Measurements from ENCODE around the gene PRR5L.

PRR5L gene

GRCh38 chr11:36289226-36289852 is 6.7 kb upstream of the PRR5L start, which contains the start of gene COMMD9:
TSS of gene COMMD9 (minus strand) at chr11:36289424. CDS start at chr11:36289412, 12 bp downstream.
- in situ Hi-C loops (cut with HindIII; ENCODE audit: low sequenced_read_pairs), result no loop called here

GRCh38 chr11:36292311-36292722 is 3.8 kb upstream of the PRR5L start:
- no peak for DNase-seq (ENCODE audit: low read depth)
- in situ Hi-C loops (cut with HindIII; ENCODE audit: low sequenced_read_pairs), result no loop called here

More at GRCh38 chr11:36289226-36289852, 6.7 kb upstream of the PRR5L start, which contains the start of gene COMMD9:
- TF ChIP-seq CTCF (IDR thresholded peaks at IDR 0.05; ENCODE audit: low read depth, low read length, missing control alignments), result no peak
- DNase-seq (ENCODE audit: low read depth), result peak; percentile 82
- peak within 1 kb of the TSS; percentile 67 for H3K4me3 ChIP-seq (ENCODE audit: low read depth, low read length)

GRCh38 chr11:36296884-36297543 is 926 bp downstream of the PRR5L start:
- DNase-seq (ENCODE audit: low read depth), result no peak
- H3K4me3 ChIP-seq (ENCODE audit: low read depth, low read length), result no peak overlapping the region
- in situ Hi-C loops (cut with HindIII; ENCODE audit: low sequenced_read_pairs), result loop anchor here (5.0 kb wide), 1 partner anchor 175 kb away; no protein-coding TSS in a partner anchor
- no peak for TF ChIP-seq CTCF (IDR thresholded peaks at IDR 0.05; ENCODE audit: low read depth, low read length, missing control alignments)

More at GRCh38 chr11:36292311-36292722, 3.8 kb upstream of the PRR5L start:
- no peak overlapping the region for H3K4me3 ChIP-seq (ENCODE audit: low read depth, low read length)
- peak; percentile 19 for TF ChIP-seq CTCF (IDR thresholded peaks at IDR 0.05; ENCODE audit: low read depth, low read length, missing control alignments)

GRCh38 chr11:36300650-36301049 is 4.6 kb downstream of the PRR5L start:
- no peak for DNase-seq (ENCODE audit: low read depth)
- no peak for TF ChIP-seq CTCF (IDR thresholded peaks at IDR 0.05; ENCODE audit: low read depth, low read length, missing control alignments)
- in situ Hi-C loops (cut with HindIII; ENCODE audit: low sequenced_read_pairs), result no loop called here
- H3K4me3 ChIP-seq (ENCODE audit: low read depth, low read length), result no peak overlapping the region

GRCh38 chr11:36304351-36304750 is 8.3 kb downstream of the PRR5L start:
- in situ Hi-C loops (cut with HindIII; ENCODE audit: low sequenced_read_pairs), result no loop called here
- TF ChIP-seq CTCF (IDR thresholded peaks at IDR 0.05; ENCODE audit: low read depth, low read length, missing control alignments), result no peak
- no peak for DNase-seq (ENCODE audit: low read depth)
- H3K4me3 ChIP-seq (ENCODE audit: low read depth, low read length), result no peak overlapping the region

- TF ChIP-seq CTCF (IDR thresholded peaks at IDR 0.05; ENCODE audit: low read depth, low read length, missing control alignments), result no peak
- H3K4me3 ChIP-seq (ENCODE audit: low read depth, low read length), result no peak overlapping the region
- in situ Hi-C loops (cut with HindIII; ENCODE audit: low sequenced_read_pairs), result no loop called here
- no peak for DNase-seq (ENCODE audit: low read depth)
These were observed 9.0 kb downstream of the PRR5L start for GRCh38 chr11:36305047-36305446.
